ENCODE measurements around the gene WDSUB1.
A peak's percentile ranks its signal among the peaks of the same experiment; 100 is the strongest.

Gene WDSUB1

DNA sequence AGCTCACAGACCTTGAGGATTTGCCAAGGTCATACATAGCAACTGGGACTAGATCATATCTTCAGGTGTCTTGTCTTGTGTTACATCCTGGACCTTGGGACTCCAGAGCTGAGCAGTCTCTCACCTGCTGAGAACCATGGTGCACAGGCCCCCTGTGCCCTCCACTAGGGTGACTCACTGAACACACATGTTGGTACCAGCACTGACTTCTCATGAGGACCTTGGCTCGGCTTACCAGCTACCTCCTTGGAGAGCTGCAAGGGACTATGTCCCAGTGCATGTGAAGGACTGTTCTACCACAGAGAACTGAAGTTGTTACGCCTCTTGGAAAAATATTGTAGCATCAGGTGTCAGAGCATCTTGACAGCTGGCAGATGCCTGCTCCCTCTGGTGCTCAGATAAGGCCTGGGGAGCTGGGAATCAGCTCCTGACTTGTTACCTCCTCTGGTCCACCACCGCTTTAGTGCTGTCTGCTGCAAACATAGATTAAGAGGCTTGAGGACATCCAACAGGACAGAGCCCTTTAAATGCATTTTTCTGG is 72.1 kb downstream of the WDSUB1 start:
- Histone ChIP-seq H3K27ac (no peak overlapping the region), H3K4me2 (no peak overlapping the region), H2AFZ (ENCODE audit: low read depth) (no peak overlapping the region), H3K27me3 (ENCODE audit: insufficient read depth, low read depth) (no peaks in the 10 kb centered on the region), H3K9ac (no peak overlapping the region), H4K20me1 (ENCODE audit: insufficient read depth) (no peaks in the 10 kb centered on the region), H3K79me2 (ENCODE audit: insufficient read depth, low read depth) (no peaks in the 10 kb centered on the region), H3K4me3 (IDR thresholded peaks at IDR 0.05; ENCODE audit: insufficient read depth, low read depth, low read length) (no peak overlapping the region), H3K36me3 (ENCODE audit: insufficient read depth) (no peaks in the 10 kb centered on the region), H3K4me1 (ENCODE audit: low read depth, poor library complexity, severe bottlenecking) (peaks cover 21% of the 10 kb centered on the region)
- TF ChIP-seq, protein P1, sequence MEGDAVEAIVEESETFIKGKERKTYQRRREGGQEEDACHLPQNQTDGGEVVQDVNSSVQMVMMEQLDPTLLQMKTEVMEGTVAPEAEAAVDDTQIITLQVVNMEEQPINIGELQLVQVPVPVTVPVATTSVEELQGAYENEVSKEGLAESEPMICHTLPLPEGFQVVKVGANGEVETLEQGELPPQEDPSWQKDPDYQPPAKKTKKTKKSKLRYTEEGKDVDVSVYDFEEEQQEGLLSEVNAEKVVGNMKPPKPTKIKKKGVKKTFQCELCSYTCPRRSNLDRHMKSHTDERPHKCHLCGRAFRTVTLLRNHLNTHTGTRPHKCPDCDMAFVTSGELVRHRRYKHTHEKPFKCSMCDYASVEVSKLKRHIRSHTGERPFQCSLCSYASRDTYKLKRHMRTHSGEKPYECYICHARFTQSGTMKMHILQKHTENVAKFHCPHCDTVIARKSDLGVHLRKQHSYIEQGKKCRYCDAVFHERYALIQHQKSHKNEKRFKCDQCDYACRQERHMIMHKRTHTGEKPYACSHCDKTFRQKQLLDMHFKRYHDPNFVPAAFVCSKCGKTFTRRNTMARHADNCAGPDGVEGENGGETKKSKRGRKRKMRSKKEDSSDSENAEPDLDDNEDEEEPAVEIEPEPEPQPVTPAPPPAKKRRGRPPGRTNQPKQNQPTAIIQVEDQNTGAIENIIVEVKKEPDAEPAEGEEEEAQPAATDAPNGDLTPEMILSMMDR (conservative IDR thresholded peaks at IDR 0.05; ENCODE audit: low read depth, low read length): no peak

DNA sequence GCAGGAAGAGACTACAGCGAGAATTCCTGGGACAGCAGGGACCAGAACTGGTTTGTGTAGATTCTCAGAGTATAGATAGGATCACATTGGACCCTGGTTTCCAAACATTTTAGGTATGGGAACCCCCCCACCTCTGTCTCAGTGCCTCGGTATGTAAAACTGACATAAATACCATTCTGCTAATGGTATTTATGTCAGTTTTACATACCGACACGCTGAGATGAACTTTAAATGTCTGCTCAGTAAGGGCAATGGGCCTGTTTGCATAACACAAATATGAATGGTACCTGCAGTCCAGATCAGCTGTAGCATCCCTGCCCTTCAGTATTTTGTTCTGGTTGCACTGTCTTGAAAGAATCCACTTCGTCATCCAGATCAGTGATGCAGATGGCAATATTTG is 73.2 kb downstream of the WDSUB1 start:
- Histone ChIP-seq H3K4me3 (IDR thresholded peaks at IDR 0.05; ENCODE audit: insufficient read depth, low read depth, low read length) (no peak overlapping the region), H3K27ac (no peak overlapping the region), H3K79me2 (ENCODE audit: insufficient read depth, low read depth) (no peaks in the 10 kb centered on the region), H4K20me1 (ENCODE audit: insufficient read depth) (no peaks in the 10 kb centered on the region), H3K9ac (no peak overlapping the region), H3K4me2 (no peak overlapping the region), H2AFZ (ENCODE audit: low read depth) (no peak overlapping the region), H3K27me3 (ENCODE audit: insufficient read depth, low read depth) (no peaks in the 10 kb centered on the region), H3K36me3 (ENCODE audit: insufficient read depth) (no peaks in the 10 kb centered on the region), H3K4me1 (ENCODE audit: low read depth, poor library complexity, severe bottlenecking) (peaks cover 21% of the 10 kb centered on the region)
- TF ChIP-seq, protein P1 (conservative IDR thresholded peaks at IDR 0.05; ENCODE audit: low read depth, low read length): no peak

DNA sequence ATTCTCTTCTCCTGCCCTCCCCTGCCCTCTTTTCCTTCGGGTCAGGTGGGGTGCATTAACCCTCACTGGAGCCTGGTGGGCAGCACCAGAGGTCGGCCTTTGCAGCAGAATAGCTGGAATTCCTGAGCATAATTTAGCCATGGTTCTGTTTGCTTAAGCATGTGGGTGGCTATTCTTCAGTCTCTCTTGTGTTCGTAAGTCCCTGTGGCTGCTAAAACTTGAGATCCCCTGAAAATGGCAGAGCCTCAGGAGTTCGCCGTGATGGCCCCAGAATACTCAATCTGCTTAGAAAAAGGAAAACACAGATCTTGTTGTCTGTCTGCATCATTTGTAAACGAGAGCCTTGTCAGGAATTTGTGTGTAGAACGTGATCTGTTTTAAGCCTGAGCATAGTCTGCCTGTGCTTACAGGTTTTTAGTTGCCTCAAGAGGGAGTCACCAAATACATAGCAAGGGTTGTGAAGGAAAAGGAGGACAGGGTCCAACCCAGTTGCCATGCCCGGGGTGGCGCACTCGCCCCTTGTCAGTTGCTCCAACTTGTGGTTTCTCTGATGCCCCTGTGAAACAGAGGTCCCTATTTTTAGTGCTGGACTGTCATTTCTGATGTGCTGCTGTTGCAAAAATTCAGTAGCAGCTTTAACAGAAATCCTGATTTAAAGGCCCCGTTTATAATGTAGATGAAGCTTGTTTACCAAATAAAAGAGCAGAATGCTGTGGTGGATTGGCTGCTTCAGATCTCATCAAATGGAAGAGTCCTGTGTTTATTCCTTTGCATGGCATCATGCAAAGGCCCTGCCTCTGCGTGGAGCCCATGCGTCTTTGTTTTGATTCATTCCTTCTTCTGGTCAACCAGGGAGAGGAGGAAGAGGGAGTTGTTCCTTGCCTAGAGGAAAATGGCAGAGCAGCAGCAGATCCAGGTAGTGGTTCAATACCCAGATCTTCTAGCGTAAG is 74.8 kb downstream of the WDSUB1 start:
- no peaks in the 10 kb centered on the region for H4K20me1 ChIP-seq (ENCODE audit: insufficient read depth)
- peak overlapping the region; percentile 26; the same call in 1 of the 2 replicates for H3K27ac ChIP-seq
- no peak overlapping the region for H2AFZ ChIP-seq (ENCODE audit: low read depth)
- H3K9ac ChIP-seq: no peak overlapping the region; the same call in 1 of the 2 replicates
- H3K4me2 ChIP-seq: peak overlapping the region; percentile 50; the same call in 1 of the 2 replicates
- H3K27me3 ChIP-seq (ENCODE audit: insufficient read depth, low read depth): no peaks in the 10 kb centered on the region
- no peaks in the 10 kb centered on the region for H3K36me3 ChIP-seq (ENCODE audit: insufficient read depth)
- TF ChIP-seq, protein P1 (conservative IDR thresholded peaks at IDR 0.05; ENCODE audit: low read depth, low read length): no peak
- no peaks in the 10 kb centered on the region for H3K79me2 ChIP-seq (ENCODE audit: insufficient read depth, low read depth)
- no peak overlapping the region for H3K4me3 ChIP-seq (IDR thresholded peaks at IDR 0.05; ENCODE audit: insufficient read depth, low read depth, low read length)
- H3K4me1 ChIP-seq (ENCODE audit: low read depth, poor library complexity, severe bottlenecking): peaks cover 21% of the 10 kb centered on the region

DNA sequence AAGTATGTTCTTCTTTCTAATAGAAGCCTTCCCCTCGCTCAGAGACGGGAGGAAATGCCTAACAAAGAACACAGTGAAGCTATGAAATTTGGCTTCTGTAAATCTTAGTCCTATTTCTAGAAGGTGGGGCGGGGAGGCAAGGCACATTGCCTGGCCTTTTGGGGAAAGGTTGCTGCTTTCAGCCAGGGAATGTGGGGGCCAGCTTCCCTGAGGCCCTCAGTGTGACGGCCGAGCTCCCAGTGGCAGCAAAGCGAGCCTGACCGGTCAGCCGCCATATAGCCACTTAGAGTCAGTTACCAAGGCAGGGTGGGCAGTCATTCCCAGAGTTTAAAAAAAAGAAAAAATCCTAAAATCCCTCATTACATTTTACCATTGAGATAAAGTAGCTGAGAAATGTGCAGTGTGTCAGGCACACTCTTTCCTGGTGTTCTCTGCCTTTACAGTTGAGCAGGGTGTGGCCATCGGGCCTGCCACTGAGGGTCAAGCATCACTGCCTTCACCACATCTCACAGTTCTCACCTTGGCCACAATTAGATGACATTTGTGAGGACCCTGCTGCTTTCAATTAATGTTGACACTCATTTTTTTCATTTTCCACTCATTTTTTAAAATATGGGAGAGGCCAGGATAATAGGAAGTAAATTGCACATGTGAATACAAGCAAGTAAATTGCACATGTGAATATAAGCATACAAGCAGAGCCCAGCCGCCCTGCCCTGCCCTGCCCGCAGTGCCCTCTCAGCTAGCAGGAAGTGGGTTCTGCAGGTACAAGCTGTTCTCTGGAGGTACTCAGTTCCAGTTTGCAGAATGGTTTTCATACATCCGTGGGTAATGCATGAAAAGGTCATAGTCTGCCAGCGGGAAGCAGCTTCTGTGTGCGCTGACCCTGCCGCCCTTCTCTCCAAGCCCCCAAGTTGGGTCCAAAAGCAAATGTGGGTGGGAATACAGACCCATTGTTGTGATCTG is 76.9 kb downstream of the WDSUB1 start:
- Histone ChIP-seq H3K79me2 (ENCODE audit: insufficient read depth, low read depth) (no peaks in the 10 kb centered on the region), H2AFZ (ENCODE audit: low read depth) (no peak overlapping the region), H3K27ac (no peak overlapping the region), H3K4me3 (IDR thresholded peaks at IDR 0.05; ENCODE audit: insufficient read depth, low read depth, low read length) (no peak overlapping the region), H4K20me1 (ENCODE audit: insufficient read depth) (no peaks in the 10 kb centered on the region), H3K9ac (no peak overlapping the region), H3K4me2 (no peak overlapping the region), H3K36me3 (ENCODE audit: insufficient read depth) (no peaks in the 10 kb centered on the region), H3K4me1 (ENCODE audit: low read depth, poor library complexity, severe bottlenecking) (peaks cover 21% of the 10 kb centered on the region), H3K27me3 (ENCODE audit: insufficient read depth, low read depth) (no peaks in the 10 kb centered on the region)
- TF ChIP-seq, protein P1 (conservative IDR thresholded peaks at IDR 0.05; ENCODE audit: low read depth, low read length): no peak
